SK-N-SH (cell line): Measurements from ENCODE around the gene ZBTB33. TPM values are rescaled to one million over a fixed set of nuclear protein-coding genes. Genes with fewer than 3 reads are reported as not detected.

Experiments used
- CTCF ChIA-PET: fragments of 300-600, 350-600 bp; formaldehyde crosslinking; extraction: SDS; loops from one replicate; lab custom pipeline; 2021; lab: Yijun Ruan, JAX
- POLR2A ChIA-PET: fragments of 350-600 bp; sonication (Branson Sonifier 250); formaldehyde crosslinking; extraction: SDS; loops from one replicate; lab custom pipeline; 2020; ENCODE audit warnings: antibody characterized with exemption, inconsistent platforms; lab: Yijun Ruan, JAX
- DNase-seq: peaks from one replicate; pipeline ENCODE4 v3.0.0; 2012
- H2AFZ ChIP-seq: fragments of 200-600 bp; sonication (generic); 2 replicates; pipeline ENCODE4 v1.8.1; 2016; ENCODE audit warnings: antibody characterized with exemption, mild to moderate bottlenecking, low read depth
- H3F3A ChIP-seq: fragments of 200-600 bp; sonication (generic); replicated peaks from 2 replicates; pipeline ENCODE3; 2016; ENCODE audit warnings: antibody characterized with exemption, mild to moderate bottlenecking; ENCODE audit not compliant: insufficient read depth
- H3K27ac ChIP-seq, 2 experiments: fragments of 200-500 bp in 1 of 2; fragments of 200-600 bp in 1 of 2; sonication (Bioruptor generic) in 1 of 2; sonication (generic), shearing (Covaris generic) in 1 of 2; 2 replicates each; pipeline versions ENCODE4 v1.5.1 to v1.6.1; 2014 to 2016; ENCODE audit warnings: low read depth in 2 of 2, inconsistent platforms in 1 of 2, low read length in 1 of 2, mild to moderate bottlenecking in 1 of 2, mixed read lengths in 1 of 2
- H3K27me3 ChIP-seq: fragments of 200-600 bp; sonication (generic), shearing (Covaris generic); 2 replicates; pipeline ENCODE4 v1.6.1; 2016; ENCODE audit warnings: mixed run types; ENCODE audit not compliant: insufficient read depth
- H3K36me3 ChIP-seq, 2 experiments: fragments of 200-500 bp in 1 of 2; fragments of 200-600 bp in 1 of 2; sonication (Bioruptor generic) in 1 of 2; sonication (generic) in 1 of 2; replicated peaks in 1 of 2; 2 replicates each; pipeline versions ENCODE3 to v1.5.1; 2014 to 2016; ENCODE audit warnings: low read length in 1 of 2, mild to moderate bottlenecking in 1 of 2; ENCODE audit not compliant: insufficient read depth in 2 of 2, control insufficient read depth in 1 of 2
- H3K4me1 ChIP-seq, 2 experiments: fragments of 200-500 bp in 1 of 2; fragments of 200-600 bp in 1 of 2; sonication (Bioruptor generic) in 1 of 2; sonication (generic), shearing (Covaris generic) in 1 of 2; 2 replicates each; pipeline versions ENCODE4 v1.5.1 to v1.6.1; 2014 to 2016; ENCODE audit warnings: low read depth in 1 of 2, low read length in 1 of 2, mixed run types in 1 of 2; ENCODE audit not compliant: insufficient read depth in 2 of 2, control insufficient read depth in 1 of 2
- H3K4me2 ChIP-seq: fragments of 200-600 bp; sonication (generic), shearing (Covaris generic); 2 replicates; pipeline ENCODE4 v1.6.1; 2017; ENCODE audit warnings: mixed run types
- H3K4me3 ChIP-seq, 2 experiments: fragments of 200-500 bp in 1 of 2; fragments of 200-600 bp in 1 of 2; sonication (Bioruptor generic) in 1 of 2; sonication (generic), shearing (Covaris generic) in 1 of 2; 2 replicates each; pipeline versions ENCODE4 v1.5.1 to v1.8.1; 2014 to 2016; ENCODE audit warnings: low read depth in 2 of 2, inconsistent platforms in 1 of 2, low read length in 1 of 2, mild to moderate bottlenecking in 1 of 2, mixed read lengths in 1 of 2, moderate library complexity in 1 of 2
- H3K79me2 ChIP-seq: fragments of 200-600 bp; sonication (generic); 2 replicates; pipeline ENCODE4 v1.8.1; 2017; ENCODE audit warnings: mild to moderate bottlenecking; ENCODE audit not compliant: insufficient read depth
- H3K9ac ChIP-seq: fragments of 200-600 bp; sonication (generic); 2 replicates; pipeline ENCODE4 v1.6.1; 2017; ENCODE audit warnings: mixed run types
- H3K9me2 ChIP-seq: fragments of 200-600 bp; sonication (generic); 2 replicates; pipeline ENCODE4 v1.6.1; 2017; ENCODE audit warnings: mixed run types
- H3K9me3 ChIP-seq: fragments of 200-600 bp; sonication (generic); 2 replicates; pipeline ENCODE4 v1.6.1; 2017; ENCODE audit warnings: mixed run types, mild to moderate bottlenecking, moderate library complexity
- H4K20me1 ChIP-seq: fragments of 200-600 bp; sonication (generic); 2 replicates; pipeline ENCODE4 v1.6.1; 2017; ENCODE audit warnings: mild to moderate bottlenecking, mixed run types; ENCODE audit not compliant: insufficient read depth
- CHD2 ChIP-seq: fragments of 150-350 bp; IDR thresholded peaks from 2 replicates; pipeline ENCODE4 v1.6.1; 2018; ENCODE audit warnings: low read length; ENCODE audit not compliant: partially characterized antibody
- EP300 ChIP-seq, 2 experiments: IDR thresholded peaks; 2 replicates each; pipeline versions ENCODE4 v1.4.0 to v1.6.1; 2012; ENCODE audit warnings: borderline replicate concordance in 1 of 2, low read depth in 1 of 2, low read length in 1 of 2
- EZH2phosphoT487 ChIP-seq: fragments of 200-600 bp; sonication (generic); IDR thresholded peaks from 2 replicates; pipeline ENCODE4 v1.6.1; 2017; ENCODE audit warnings: low read depth, mixed run types, mild to moderate bottlenecking, antibody characterized with exemption, moderate library complexity, borderline replicate concordance
- FOSL2 ChIP-seq: IDR thresholded peaks from 2 replicates; pipeline ENCODE4 v1.4.0; 2012; ENCODE audit warnings: low read depth, mild to moderate bottlenecking, moderate library complexity, borderline replicate concordance
- FOXM1 ChIP-seq: IDR thresholded peaks from 2 replicates; pipeline ENCODE4 v1.4.0; 2012; ENCODE audit warnings: low read depth, mild to moderate bottlenecking
- GABPA ChIP-seq: IDR thresholded peaks from 2 replicates; pipeline ENCODE4 v1.4.0; 2012; ENCODE audit warnings: low read depth, mild to moderate bottlenecking
- GATA2 ChIP-seq: sonication (generic); formaldehyde crosslinking; IDR thresholded peaks from 2 replicates; pipeline ENCODE4 v1.5.0; 2020; ENCODE audit warnings: mild to moderate bottlenecking, missing genetic modification reagents
- JUND ChIP-seq: IDR thresholded peaks from 2 replicates; pipeline ENCODE4 v1.4.0; 2012
- NFIC ChIP-seq: IDR thresholded peaks from 2 replicates; pipeline ENCODE4 v1.4.0; 2012; ENCODE audit warnings: borderline replicate concordance
- POLR2AphosphoS5 ChIP-seq: IDR thresholded peaks from 2 replicates; pipeline ENCODE4 v1.6.1; 2012; ENCODE audit warnings: low read depth, low read length
- REST ChIP-seq: IDR thresholded peaks from 2 replicates; pipeline ENCODE4 v1.6.1; 2012; ENCODE audit warnings: mild to moderate bottlenecking, low read depth, low read length, moderate library complexity
- SMC3 ChIP-seq: IDR thresholded peaks from 2 replicates; pipeline ENCODE4 v1.6.1; 2012; ENCODE audit warnings: low read depth, low read length, improper control_type of control experiment
- YY1 ChIP-seq: IDR thresholded peaks from 2 replicates; pipeline ENCODE4 v1.4.0; 2012; ENCODE audit warnings: low read depth, mild to moderate bottlenecking
- ZBTB33 ChIP-seq: IDR thresholded peaks from 2 replicates; pipeline ENCODE4 v1.4.0; 2012; ENCODE audit warnings: low read depth, borderline replicate concordance
- WGBS: methylation state at CpG from one replicate; pipeline ENCODE4 v1.1.6; 2017; ENCODE audit warnings: low lambda C conversion rate; 5-methylcytosine and 5-hydroxymethylcytosine counted together
- polyA plus RNA-seq, 3 experiments: library from polyadenylated mRNA; depleted of rRNA; stranded (reverse); fragments of >200 nt; gene quantifications; 2 replicates each; pipeline ENCODE4 v1.2.3, GENCODE V29; 2012

ZBTB33 gene
- polyA plus RNA-seq, 1 of the 3 experiments (the other 2 are of a cell fraction), result 1.2 TPM

GRCh38 chrX:120262859-120263708, 12.5 kb downstream of the ZBTB33 start:
- no peak overlapping the region for H3K4me3 ChIP-seq
- no peaks in the 10 kb centered on the region for H3F3A ChIP-seq
- CTCF ChIA-PET, result no interaction called here
- H3K36me3 ChIP-seq, result no peaks in the 10 kb centered on the region
- DNase-seq, result no peak
- H2AFZ ChIP-seq, result no peak overlapping the region
- no peak overlapping the region for H3K9ac ChIP-seq
- no peaks in the 10 kb centered on the region; the same call in 1 of the 2 replicates for H3K79me2 ChIP-seq
- H3K27me3 ChIP-seq, result no peaks in the 10 kb centered on the region; the same call in 1 of the 2 replicates
- H3K9me3 ChIP-seq, result no peaks in the 10 kb centered on the region
- WGBS, result 41% methylated on average over 6 of the region's 8 CpGs
- H3K4me1 ChIP-seq, result no peaks in the 10 kb centered on the region; a peak in 1 of 4 replicates
- H4K20me1 ChIP-seq, result no peaks in the 10 kb centered on the region
- no peak overlapping the region for H3K4me2 ChIP-seq
- no peak overlapping the region for H3K27ac ChIP-seq
- POLR2A ChIA-PET, result no interaction called here
- no peak for TF ChIP-seq FOXM1
- no peak for TF ChIP-seq NFIC
- no peak for TF ChIP-seq EZH2phosphoT487
- no peak for TF ChIP-seq SMC3
- H3K9me2 ChIP-seq, result no peaks in the 10 kb centered on the region

- Histone ChIP-seq H3K4me1 (no peaks in the 10 kb centered on the region; a peak in 1 of 4 replicates), H3K79me2 (no peaks in the 10 kb centered on the region; the same call in 1 of the 2 replicates), H3K9me2 (no peaks in the 10 kb centered on the region), H4K20me1 (no peaks in the 10 kb centered on the region), H3K4me3 (no peak overlapping the region), H3K27me3 (no peaks in the 10 kb centered on the region; the same call in 1 of the 2 replicates), H3K27ac (no peak overlapping the region), H3F3A (no peaks in the 10 kb centered on the region), H3K9me3 (no peaks in the 10 kb centered on the region), H3K4me2 (no peak overlapping the region), H3K9ac (no peak overlapping the region), H3K36me3 (no peaks in the 10 kb centered on the region), H2AFZ (no peak overlapping the region)
- ChIA-PET POLR2A (no interaction called here), CTCF (interaction anchor here (0.7 to 0.9 kb wide), 2 partner anchors 12 to 51 kb away, joined by 3 to 4 read pairs; no protein-coding TSS in a partner anchor)
- TF ChIP-seq ZBTB33, result no peak
- TF ChIP-seq NFIC, result no peak
- TF ChIP-seq FOSL2, result no peak
- TF ChIP-seq GABPA, result no peak
- TF ChIP-seq SMC3, result no peak
- TF ChIP-seq FOXM1, result no peak
- no peak for TF ChIP-seq YY1
- TF ChIP-seq EP300 (IDR thresholded peaks at IDR 0.05; ENCODE audit: borderline replicate concordance in 1 of 2, low read depth in 1 of 2, low read length in 1 of 2), result no peak
- TF ChIP-seq CHD2, result no peak
- no peak for TF ChIP-seq POLR2AphosphoS5
- no peak for TF ChIP-seq JUND
- no peak for TF ChIP-seq REST
- TF ChIP-seq GATA2, result no peak
- DNase-seq, result no peak
These were observed 13.7 kb downstream of the ZBTB33 start for GRCh38 chrX:120264341-120264740.
